D721Med (cell line): ENCODE measurements around the gene KCNH1.

ENCODE experiments used
- DNase-seq: peaks from one replicate; pipeline ENCODE4 v3.0.0; 2011; ENCODE audit warnings: low spot score; ENCODE audit not compliant: insufficient read length
- FAIRE-seq: peaks from 2 replicates; lab custom pipeline; 2011; peaks lifted over from hg19 to GRCh38; lab: Jason Lieb, UNC
- TF ChIP-seq, protein P1 (sequence below): IDR thresholded peaks from 2 replicates; pipeline ENCODE4 v1.5.1; 2012; ENCODE audit warnings: mild to moderate bottlenecking, control low read depth; ENCODE audit not compliant: insufficient read depth; ENCODE audit errors: missing control alignments

The KCNH1 gene

DNA sequence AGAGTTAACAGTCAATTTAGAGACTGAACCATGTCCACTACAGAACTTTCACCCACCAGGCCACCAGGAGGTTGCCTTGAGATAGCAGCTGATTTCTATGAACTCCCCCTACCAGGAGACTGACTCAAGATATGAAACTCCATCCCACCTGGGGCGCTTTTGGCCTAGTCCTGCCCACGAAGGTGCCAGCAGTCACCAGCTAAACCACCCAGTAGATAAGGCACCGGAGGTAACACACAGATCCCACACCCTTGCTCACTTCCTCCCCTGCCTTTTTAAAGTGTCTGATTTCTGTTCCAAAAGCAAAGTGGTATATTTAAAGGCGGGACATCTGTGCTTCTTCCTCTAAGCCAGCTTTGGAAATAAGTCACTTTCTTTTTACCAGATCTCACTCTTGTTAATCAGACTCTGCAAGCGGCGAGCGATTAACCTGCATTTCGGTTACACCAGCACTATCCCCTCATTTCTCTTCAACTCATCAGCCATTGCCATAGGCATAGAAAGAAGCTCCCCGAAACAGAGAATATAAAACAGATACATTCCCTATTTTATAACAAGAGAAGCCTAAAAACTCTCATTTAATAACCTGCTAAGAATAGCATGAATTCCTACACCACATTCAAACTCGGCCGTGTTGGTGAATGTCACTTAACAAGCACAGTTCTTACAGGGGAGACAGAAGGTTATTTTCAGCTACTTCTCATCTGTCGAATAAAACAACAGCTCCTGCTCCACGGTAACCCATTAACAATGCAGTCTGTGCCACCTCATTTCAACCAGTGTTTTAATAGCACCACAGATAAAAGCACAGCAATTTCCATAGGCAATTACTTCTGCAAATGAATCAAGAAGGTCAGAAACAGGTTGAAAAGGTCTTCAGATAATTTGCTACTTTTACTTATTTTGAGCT, 318.1 kb downstream of the KCNH1 start:
- no peak for DNase-seq
- TF ChIP-seq, protein P1, sequence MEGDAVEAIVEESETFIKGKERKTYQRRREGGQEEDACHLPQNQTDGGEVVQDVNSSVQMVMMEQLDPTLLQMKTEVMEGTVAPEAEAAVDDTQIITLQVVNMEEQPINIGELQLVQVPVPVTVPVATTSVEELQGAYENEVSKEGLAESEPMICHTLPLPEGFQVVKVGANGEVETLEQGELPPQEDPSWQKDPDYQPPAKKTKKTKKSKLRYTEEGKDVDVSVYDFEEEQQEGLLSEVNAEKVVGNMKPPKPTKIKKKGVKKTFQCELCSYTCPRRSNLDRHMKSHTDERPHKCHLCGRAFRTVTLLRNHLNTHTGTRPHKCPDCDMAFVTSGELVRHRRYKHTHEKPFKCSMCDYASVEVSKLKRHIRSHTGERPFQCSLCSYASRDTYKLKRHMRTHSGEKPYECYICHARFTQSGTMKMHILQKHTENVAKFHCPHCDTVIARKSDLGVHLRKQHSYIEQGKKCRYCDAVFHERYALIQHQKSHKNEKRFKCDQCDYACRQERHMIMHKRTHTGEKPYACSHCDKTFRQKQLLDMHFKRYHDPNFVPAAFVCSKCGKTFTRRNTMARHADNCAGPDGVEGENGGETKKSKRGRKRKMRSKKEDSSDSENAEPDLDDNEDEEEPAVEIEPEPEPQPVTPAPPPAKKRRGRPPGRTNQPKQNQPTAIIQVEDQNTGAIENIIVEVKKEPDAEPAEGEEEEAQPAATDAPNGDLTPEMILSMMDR: no peak
- no peak for FAIRE-seq

GRCh38 chr1:210814382-210815123, 319.4 kb downstream of the KCNH1 start:
- no peak for DNase-seq
- no peak for FAIRE-seq
- TF ChIP-seq, protein P1: no peak

DNA sequence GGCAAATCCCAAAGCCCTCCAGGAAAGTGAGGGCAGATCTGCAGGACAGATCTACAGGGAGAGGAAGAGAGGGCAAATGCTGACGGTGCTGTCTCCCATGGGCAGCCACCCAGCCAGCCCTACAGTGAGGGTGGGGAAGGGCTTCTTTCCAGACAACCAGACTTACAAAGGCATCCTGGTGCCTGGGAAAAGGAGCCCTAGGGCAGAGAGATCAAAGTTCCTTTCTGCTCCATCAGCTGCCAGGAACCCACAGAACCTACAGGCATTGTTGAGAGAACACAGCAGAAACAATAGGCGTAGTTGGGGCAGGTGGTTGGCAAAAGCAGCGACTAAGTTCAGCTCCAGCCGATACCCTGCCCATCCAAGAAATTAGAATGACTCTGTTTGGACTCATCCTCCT, 332.4 kb downstream of the KCNH1 start:
- DNase-seq (no peak), FAIRE-seq (no peak)
- TF ChIP-seq, protein P1: no peak

DNA sequence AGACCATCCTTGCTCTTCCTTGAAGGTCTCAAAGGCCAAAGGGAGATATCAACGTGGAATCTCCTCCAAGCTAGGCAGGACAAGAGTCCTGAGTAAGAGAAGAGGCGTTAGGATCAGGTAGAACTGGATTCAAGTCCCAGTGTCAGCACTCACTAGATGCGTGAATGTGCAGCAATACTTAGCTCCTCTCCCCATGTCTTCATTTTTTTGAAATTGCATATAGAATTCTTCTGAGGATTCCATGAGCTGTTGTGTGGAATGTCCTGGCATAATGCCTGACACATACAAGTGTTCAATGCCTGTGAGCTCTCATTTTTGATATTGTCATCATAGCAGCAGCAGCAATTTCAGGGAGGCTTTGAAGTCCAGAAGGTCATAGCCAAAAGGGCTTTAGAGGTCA, 333.2 kb downstream of the KCNH1 start:
- TF ChIP-seq, protein P1: no peak
- DNase-seq: no peak
- FAIRE-seq: no peak

DNA sequence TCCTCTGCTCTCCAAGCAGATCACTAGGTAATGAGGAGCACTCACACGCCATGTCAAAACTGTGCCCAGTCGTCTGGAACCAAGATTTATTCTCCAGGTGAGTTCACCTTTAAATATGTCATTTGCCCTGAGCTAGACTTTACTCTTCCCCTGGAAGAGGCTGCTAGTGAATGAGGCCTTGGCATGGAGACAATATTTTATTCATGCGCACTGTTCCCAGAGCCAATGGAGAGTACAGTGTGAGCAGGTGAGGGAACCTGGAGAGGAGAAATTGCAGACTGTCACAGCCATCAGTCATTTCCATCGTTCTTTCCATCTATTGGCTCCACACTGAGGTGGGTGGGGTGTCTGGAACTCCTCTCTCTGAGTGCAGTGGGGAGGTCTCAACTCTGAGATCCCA, 333.6 kb downstream of the KCNH1 start:
- FAIRE-seq: no peak
- no peak for DNase-seq
- TF ChIP-seq, protein P1: no peak

DNA sequence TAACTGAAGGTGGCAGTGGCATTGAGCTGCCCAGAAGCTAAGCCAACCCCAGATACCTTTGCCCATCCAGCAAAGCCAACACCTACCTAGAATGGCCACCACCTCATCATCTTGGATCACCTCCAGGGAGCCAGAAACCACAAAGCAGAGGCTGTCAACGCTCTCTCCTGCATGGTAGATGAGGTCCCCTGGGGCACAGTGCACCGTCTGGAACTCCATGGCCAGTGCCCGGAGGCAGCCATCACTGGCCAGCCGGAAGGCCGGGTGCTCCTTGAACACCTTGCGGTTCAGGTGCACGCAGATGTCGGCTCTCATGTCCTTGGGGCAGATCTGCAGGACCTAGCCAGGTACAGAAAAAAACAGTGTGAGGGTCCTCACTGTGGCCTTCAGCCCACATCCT, 336.5 kb downstream of the KCNH1 start:
- no peak for DNase-seq
- TF ChIP-seq, protein P1: no peak
- no peak for FAIRE-seq
